ENCODE results near the gene SPEG.

DNA sequence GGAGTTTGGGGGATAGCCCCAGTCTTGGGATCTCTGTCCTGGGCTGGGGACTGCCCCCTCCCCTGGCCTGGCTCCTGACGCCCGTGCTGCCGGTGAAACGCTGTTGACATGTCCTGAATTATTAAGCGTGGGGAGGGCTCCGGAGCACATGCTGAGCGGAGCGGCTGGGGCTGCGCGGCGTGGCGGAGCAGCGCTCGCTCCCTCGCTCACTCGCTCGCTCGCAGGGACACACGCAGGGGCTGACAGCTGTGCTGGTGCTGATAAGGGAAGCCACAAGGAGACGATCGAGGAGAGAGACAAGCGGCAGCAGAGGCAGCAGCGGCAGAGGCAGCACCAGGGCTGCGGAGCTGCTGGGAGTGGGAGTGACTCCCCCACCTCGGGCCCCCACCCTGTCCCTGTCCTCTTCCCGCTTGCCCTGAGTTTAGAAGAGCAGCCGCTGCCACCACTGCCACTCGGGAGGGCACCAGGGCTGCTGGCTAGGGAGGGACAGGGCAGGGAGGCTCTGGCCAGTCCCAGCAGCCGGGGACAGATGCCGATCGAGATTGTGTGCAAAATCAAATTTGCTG, 79.6 kb downstream of the SPEG start, which contains the start of gene ASIC4:
- TF ChIP-seq YY1 (IDR thresholded peaks at IDR 0.05; ENCODE audit: insufficient read depth, insufficient read length) (no peak), ZNF274 (IDR thresholded peaks at IDR 0.05; ENCODE audit: low read depth, low read length) (no peak), SUZ12 (IDR thresholded peaks at IDR 0.05; ENCODE audit: extremely low read depth, insufficient read depth, insufficient read length) (no peak)
